Suprapubic skin (tissue), 4 donors: ENCODE data around the gene SCYL1. TPM values are rescaled to one million over a fixed set of nuclear protein-coding genes. Genes with fewer than 3 reads are reported as not detected.
A peak's percentile ranks its signal among the peaks of the same experiment; 100 is the strongest.

Experiments used
- DNase-seq, 2 donors: peaks; one replicate each; pipeline ENCODE4 v3.0.0-alpha.2; 2019; ENCODE audit warnings: low spot score in 2 of 2
- H3K27ac ChIP-seq: fragments of 200-600 bp; sonication (generic); one replicate; pipeline ENCODE4 v1.5.1; 2019
- H3K27me3 ChIP-seq: fragments of 200-600 bp; sonication (generic); one replicate; pipeline ENCODE4 v1.5.1; 2019
- H3K36me3 ChIP-seq: fragments of 200-600 bp; sonication (generic); one replicate; pipeline ENCODE4 v1.5.1; 2019
- H3K4me1 ChIP-seq: fragments of 200-600 bp; sonication (generic); one replicate; pipeline ENCODE4 v1.5.1; 2019
- H3K4me3 ChIP-seq: fragments of 200-600 bp; sonication (generic); one replicate; pipeline ENCODE4 v1.5.1; 2019; ENCODE audit warnings: mild to moderate bottlenecking
- H3K9me3 ChIP-seq: fragments of 200-600 bp; sonication (generic); one replicate; pipeline ENCODE4 v1.5.1; 2019
- EP300 ChIP-seq: sonication (generic); formaldehyde crosslinking; IDR thresholded peaks from one replicate; pipeline ENCODE4 v1.6.1; 2017; ENCODE audit warnings: antibody characterized with exemption
- POLR2A ChIP-seq, 2 donors: fragments of 450-650 bp; IDR thresholded peaks; one replicate each; pipeline ENCODE4 v1.6.1; 2017; ENCODE audit warnings: antibody characterized with exemption in 2 of 2, mild to moderate bottlenecking in 2 of 2, moderate library complexity in 2 of 2
- POLR2AphosphoS5 ChIP-seq, 3 donors: sonication (generic); formaldehyde crosslinking; IDR thresholded peaks; one replicate each; pipeline ENCODE4 v1.6.1; 2017; ENCODE audit warnings: antibody characterized with exemption in 3 of 3
- WGBS: methylation state at CpG from one replicate; pipeline ENCODE4 v1.1.5; 2018; 5-methylcytosine and 5-hydroxymethylcytosine counted together
- total RNA-seq, 4 donors: library from RNA; depleted of rRNA; stranded (reverse); fragments of >200 nt; gene quantifications; one replicate each; pipeline ENCODE4 v1.1.0, GENCODE V29; 2016
- TF ChIP-seq, protein P1 (sequence below), 2 donors: fragments of 200-600 bp in 1 of 2; fragments of 450-650 bp in 1 of 2; sonication (generic) in 1 of 2; IDR thresholded peaks; one replicate each; pipeline ENCODE4 v1.5.1; 2016 to 2019; ENCODE audit warnings: antibody characterized with exemption in 2 of 2, mild to moderate bottlenecking in 1 of 2, moderate library complexity in 1 of 2

The SCYL1 gene
- total RNA-seq, 4 donors from 2014 or later: 63.2 to 83.6 (median 78.4) TPM

DNA sequence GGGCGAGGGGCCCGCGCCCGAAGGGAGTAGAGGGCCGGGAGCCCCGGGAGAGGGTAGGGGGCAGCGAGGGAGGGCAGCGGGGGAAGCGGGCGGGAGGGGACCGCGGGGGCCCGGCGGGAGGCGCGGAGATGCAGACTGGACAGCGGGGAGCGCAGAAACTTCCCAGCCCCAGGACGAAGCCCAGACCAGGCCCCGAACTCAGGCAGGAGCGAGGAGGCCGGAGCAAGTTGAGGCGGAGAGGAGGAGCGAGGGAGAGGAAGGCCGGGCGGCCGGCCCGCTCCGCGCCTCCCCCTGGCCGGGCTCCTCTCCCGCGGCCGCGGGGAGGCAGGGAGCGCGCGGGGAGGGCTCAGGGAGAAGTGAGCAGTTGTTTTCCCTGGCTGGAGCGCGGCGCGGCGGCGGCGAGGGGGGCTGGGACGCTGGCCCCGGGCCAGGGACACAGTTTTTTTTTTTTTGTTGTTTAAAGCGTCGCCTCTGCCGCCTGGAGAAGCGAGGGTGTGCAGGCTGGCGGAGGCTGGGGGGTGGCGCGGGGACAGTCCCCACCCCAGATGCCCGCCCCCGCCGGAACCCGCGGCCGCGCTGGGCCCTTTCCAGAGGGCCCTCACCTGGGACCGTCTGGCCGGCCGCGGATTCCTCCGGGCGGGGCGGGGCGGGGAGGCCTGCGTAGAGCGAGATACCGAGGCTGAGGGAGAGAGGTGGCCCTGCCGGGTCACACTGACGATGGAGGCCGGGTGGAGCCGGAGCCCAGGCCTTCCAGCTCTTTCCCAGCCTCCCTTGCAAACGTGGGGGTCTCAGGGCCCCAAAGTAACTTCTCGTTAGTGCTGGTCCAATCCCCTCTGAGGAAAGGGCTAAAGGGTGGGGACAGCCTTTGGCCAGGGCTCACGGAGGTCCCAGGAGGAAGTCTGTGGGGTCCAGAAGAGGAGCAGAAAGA lies 33.4 kb downstream of the SCYL1 start, which contains the start of gene LTBP3:
Gene LTBP3, minus strand, starts transcription at position 358 of the 928 bp plus-strand sequence. CDS start 400 bp downstream, outside the sequence.
- Histone ChIP-seq H3K27ac (peak within 1 kb of the TSS; percentile 87), H3K4me3 (peak within 1 kb of the TSS; percentile 76), H3K4me1 (peaks cover 77% of the 10 kb centered on the region), H3K9me3 (no peaks in the 10 kb centered on the region), H3K36me3 (no peaks in the 10 kb centered on the region), H3K27me3 (no peaks in the 10 kb centered on the region)
- TF ChIP-seq, protein P1, sequence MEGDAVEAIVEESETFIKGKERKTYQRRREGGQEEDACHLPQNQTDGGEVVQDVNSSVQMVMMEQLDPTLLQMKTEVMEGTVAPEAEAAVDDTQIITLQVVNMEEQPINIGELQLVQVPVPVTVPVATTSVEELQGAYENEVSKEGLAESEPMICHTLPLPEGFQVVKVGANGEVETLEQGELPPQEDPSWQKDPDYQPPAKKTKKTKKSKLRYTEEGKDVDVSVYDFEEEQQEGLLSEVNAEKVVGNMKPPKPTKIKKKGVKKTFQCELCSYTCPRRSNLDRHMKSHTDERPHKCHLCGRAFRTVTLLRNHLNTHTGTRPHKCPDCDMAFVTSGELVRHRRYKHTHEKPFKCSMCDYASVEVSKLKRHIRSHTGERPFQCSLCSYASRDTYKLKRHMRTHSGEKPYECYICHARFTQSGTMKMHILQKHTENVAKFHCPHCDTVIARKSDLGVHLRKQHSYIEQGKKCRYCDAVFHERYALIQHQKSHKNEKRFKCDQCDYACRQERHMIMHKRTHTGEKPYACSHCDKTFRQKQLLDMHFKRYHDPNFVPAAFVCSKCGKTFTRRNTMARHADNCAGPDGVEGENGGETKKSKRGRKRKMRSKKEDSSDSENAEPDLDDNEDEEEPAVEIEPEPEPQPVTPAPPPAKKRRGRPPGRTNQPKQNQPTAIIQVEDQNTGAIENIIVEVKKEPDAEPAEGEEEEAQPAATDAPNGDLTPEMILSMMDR (IDR thresholded peaks at IDR 0.05): no peak
- TF ChIP-seq EP300 (no peak), POLR2A (IDR thresholded peaks at IDR 0.05) (no peak), POLR2AphosphoS5 (IDR thresholded peaks at IDR 0.05) (no peak)
- WGBS: 1% methylated on average over 28 of the region's 79 CpGs
- peak in 1 of 2 donors; percentile 83 for DNase-seq

DNA sequence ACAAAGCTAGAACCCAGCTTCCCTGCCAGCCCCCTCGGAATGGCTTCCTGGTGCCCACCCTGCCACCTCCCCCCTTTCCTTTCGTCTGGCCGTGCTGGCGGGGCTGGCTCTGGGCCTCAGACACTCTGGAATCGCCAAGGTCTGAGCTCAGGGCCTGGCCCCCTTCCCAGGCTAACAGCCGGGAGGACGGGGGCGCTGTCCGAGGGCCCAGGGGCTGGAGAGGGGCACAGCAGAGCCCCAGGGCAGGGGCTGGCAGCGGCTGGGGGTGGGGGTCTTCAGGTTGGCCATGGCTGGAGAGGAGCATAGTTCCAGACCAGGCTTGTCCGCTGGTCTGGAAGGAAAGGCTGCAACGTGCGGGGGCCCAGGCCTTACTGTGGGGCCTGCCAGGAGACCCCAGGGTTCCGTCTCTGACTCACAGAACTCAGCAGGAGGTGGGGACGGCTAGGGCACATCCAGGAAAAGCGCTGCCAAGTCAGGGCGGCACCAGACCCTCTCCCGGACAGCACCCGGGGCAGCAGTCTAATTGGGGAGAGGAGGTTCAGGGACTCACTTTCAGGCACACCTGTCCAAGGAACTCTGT lies 34.1 kb downstream of the SCYL1 start:
- TF ChIP-seq, protein P1 (IDR thresholded peaks at IDR 0.05): no peak
- TF ChIP-seq EP300 (no peak), POLR2A (IDR thresholded peaks at IDR 0.05) (no peak), POLR2AphosphoS5 (IDR thresholded peaks at IDR 0.05) (no peak)
- peak overlapping the region; percentile 87 for H3K27ac ChIP-seq
- H3K9me3 ChIP-seq: no peaks in the 10 kb centered on the region
- 36% methylated on average over 13 of the region's 19 CpGs for WGBS
- no peaks in the 10 kb centered on the region for H3K36me3 ChIP-seq
- H3K4me1 ChIP-seq: peaks cover 71% of the 10 kb centered on the region
- DNase-seq: peak in 1 of 2 donors; percentile 77
- peak overlapping the region; percentile 76 for H3K4me3 ChIP-seq
- no peaks in the 10 kb centered on the region for H3K27me3 ChIP-seq

DNA sequence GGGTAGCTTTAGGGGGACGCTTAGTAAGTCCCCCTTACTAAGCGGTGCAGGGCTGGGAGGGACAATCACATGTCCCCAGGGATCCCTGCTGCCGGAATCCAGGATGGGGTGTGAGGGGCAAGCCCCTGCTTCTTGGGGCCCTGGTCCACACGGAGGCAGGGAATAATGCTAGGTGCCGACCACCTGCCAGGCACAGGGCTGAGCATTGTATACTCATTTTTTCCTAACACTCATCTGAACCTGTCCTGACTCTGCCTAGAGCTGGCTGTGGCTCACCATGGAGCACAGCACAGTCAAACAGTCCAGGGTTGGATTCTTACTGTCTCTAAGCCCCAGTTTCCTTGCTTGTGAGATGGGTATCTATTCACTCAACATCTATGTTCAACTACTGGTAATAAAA lies 34.7 kb downstream of the SCYL1 start:
- peaks cover 67% of the 10 kb centered on the region for H3K4me1 ChIP-seq

DNA sequence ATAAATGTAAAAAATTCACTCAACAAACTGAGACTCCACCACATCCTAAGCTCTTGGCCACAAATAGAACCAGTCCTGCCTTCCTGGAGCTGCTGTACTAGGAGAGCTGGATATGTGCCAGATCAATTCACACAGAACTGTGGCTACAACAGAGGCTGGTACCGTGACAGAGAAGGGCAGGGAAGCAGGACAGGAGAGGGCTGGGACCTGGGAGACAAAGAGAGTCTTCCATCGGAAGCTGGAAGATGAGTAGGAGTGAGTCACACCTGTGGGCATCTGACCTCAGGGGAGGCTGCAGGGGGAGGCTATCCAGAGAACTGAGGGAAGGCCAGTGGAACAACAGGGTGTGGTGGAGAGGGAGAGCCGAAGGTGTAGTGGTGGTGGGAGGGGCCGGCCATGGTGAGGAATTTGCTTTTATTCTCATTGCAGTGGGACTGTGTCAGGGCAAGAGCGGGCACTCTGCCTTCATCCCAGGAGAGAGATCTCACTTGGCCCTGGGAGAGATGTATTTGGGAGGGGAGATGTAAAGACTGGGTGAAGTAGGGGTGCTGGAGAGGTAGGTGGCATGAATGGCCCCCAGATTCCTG lies 35.2 kb downstream of the SCYL1 start:
- Histone ChIP-seq H3K36me3 (no peaks in the 10 kb centered on the region), H3K4me3 (no peak overlapping the region), H3K4me1 (peaks cover 62% of the 10 kb centered on the region), H3K9me3 (no peaks in the 10 kb centered on the region), H3K27ac (peak overlapping the region; percentile 87), H3K27me3 (no peaks in the 10 kb centered on the region)
- WGBS: 32% methylated on average over 5 of the region's 5 CpGs
- DNase-seq: no peak
- TF ChIP-seq POLR2A (IDR thresholded peaks at IDR 0.05) (no peak), EP300 (no peak), POLR2AphosphoS5 (IDR thresholded peaks at IDR 0.05) (no peak)
- TF ChIP-seq, protein P1 (IDR thresholded peaks at IDR 0.05): no peak

More for the DNA sequence above, 34.7 kb downstream of the SCYL1 start:
- Histone ChIP-seq H3K4me3 (no peak overlapping the region), H3K9me3 (no peaks in the 10 kb centered on the region), H3K27me3 (no peaks in the 10 kb centered on the region), H3K36me3 (no peaks in the 10 kb centered on the region), H3K27ac (peak overlapping the region; percentile 87)
- TF ChIP-seq POLR2A (IDR thresholded peaks at IDR 0.05): no peak
- TF ChIP-seq EP300: no peak
- TF ChIP-seq POLR2AphosphoS5 (IDR thresholded peaks at IDR 0.05): no peak
- TF ChIP-seq, protein P1 (IDR thresholded peaks at IDR 0.05): no peak
- DNase-seq: no peak
- 68% methylated on average over 5 of the region's 5 CpGs for WGBS
